ENCODE measurements around the gene ANKRD1.
"Not testable (repeated sequence)": the region's sequence is repeated elsewhere in the genome, so short reads cannot be mapped to it uniquely, and the experiment has no call there.

ANKRD1 gene

GRCh38 chr10:90912174-90912573, 8.7 kb downstream of the ANKRD1 start:
- TF ChIP-seq, protein P1, sequence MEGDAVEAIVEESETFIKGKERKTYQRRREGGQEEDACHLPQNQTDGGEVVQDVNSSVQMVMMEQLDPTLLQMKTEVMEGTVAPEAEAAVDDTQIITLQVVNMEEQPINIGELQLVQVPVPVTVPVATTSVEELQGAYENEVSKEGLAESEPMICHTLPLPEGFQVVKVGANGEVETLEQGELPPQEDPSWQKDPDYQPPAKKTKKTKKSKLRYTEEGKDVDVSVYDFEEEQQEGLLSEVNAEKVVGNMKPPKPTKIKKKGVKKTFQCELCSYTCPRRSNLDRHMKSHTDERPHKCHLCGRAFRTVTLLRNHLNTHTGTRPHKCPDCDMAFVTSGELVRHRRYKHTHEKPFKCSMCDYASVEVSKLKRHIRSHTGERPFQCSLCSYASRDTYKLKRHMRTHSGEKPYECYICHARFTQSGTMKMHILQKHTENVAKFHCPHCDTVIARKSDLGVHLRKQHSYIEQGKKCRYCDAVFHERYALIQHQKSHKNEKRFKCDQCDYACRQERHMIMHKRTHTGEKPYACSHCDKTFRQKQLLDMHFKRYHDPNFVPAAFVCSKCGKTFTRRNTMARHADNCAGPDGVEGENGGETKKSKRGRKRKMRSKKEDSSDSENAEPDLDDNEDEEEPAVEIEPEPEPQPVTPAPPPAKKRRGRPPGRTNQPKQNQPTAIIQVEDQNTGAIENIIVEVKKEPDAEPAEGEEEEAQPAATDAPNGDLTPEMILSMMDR (IDR thresholded peaks at IDR 0.05; ENCODE audit: low read length, missing control alignments): no peak
- H3K4me3 ChIP-seq (replicated peaks; ENCODE audit: low read depth, low read length): no peak overlapping the region
- peak; percentile 22 for DNase-seq (ENCODE audit: low read depth)

DNA sequence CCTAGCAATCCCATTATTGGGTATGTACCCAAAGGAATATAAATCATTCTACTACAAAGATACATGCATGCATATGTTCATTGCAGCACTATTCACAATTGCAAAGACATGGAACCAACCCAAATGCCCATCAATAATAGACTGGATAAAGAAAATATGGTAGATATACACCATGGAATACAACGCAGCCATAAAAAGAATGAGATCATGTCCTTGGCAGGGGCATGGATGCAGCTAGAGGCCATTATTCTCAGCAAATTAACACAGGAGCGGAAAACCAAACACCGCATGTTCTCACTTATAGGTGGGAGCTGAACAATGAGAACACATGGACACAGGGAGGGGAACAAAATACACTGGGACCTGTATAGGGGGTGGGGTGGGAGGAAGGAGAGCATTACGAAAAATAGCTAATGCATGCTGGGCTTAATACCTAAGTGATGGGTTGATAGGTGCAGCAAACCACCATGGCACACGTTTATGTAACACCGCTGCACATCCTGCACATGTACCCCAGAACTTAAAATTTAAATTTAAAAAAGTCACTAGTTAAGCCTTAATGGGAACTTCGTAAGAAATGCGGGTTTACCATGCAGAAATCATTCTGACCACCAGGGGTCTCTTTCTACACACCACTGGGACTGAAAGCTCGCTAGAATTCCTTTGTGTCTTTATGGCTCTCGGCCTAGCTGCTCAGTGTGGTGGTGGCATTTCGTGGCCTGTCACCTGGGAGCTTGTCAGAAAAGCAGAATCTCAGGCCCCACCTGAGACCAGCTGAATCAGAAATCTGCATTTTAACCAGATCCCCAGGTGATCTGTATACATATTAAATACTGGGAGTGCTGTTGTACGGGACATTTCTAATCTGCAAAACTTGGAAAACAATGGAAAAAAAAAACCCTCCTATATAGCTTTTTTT, 9.5 kb downstream of the ANKRD1 start:
- H3K4me3 ChIP-seq (replicated peaks; ENCODE audit: low read depth, low read length): no peak overlapping the region
- peak; percentile 88 for DNase-seq (ENCODE audit: low read depth)
- TF ChIP-seq, protein P1 (IDR thresholded peaks at IDR 0.05; ENCODE audit: low read length, missing control alignments): peak; percentile 85

DNA sequence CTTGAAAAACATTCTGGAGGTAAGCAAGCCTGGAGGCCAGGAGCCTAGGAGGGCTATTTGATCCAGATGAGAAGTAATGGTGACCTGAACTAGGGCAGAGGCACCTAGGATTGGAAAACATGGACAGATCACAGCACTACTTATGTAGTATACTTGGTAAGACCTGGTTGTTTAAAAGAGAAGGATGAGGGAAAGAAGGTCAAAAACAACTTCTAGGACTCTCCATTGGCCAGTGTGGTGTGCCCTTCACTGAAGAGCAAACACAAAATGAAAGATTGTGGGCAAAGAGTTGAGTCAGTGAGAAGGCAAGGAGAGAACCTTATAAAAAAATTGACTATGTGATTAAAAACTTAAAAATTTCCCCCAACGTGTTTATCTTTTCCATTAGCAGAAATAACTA, 14.3 kb downstream of the ANKRD1 start:
- no peak for DNase-seq (ENCODE audit: low read depth)
- no peak overlapping the region for H3K4me3 ChIP-seq (replicated peaks; ENCODE audit: low read depth, low read length)
- TF ChIP-seq, protein P1 (IDR thresholded peaks at IDR 0.05; ENCODE audit: low read length, missing control alignments): no peak

- no peak overlapping the region for H3K4me3 ChIP-seq (replicated peaks; ENCODE audit: low read depth, low read length)
- TF ChIP-seq, protein P1 (IDR thresholded peaks at IDR 0.05; ENCODE audit: low read length, missing control alignments): no peak
- DNase-seq (ENCODE audit: low read depth): no peak
Measured at GRCh38 chr10:90905925-90906324, 15.0 kb downstream of the ANKRD1 start.

DNA sequence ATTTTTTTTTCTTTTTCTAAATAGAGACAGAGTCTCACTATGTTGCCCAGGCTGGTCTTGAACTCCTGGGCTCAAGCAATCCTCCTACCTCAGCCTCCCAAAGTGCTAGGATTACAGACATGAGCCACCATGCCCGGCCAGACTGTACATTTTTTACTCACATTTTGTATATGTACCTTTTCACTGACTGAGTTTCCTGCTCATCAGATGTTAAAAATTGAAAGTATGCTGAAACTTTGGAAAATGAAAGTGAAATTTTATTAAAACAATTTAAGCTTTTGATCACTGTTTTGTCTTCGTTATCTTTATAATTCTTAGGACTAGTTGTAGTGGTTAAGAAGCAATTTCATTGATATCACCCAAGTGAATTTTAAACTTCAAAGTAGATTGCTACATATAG, 24.0 kb downstream of the ANKRD1 start:
- DNase-seq (ENCODE audit: low read depth); H3K4me3 ChIP-seq (replicated peaks; ENCODE audit: low read depth, low read length): not testable (repeated sequence)

DNA sequence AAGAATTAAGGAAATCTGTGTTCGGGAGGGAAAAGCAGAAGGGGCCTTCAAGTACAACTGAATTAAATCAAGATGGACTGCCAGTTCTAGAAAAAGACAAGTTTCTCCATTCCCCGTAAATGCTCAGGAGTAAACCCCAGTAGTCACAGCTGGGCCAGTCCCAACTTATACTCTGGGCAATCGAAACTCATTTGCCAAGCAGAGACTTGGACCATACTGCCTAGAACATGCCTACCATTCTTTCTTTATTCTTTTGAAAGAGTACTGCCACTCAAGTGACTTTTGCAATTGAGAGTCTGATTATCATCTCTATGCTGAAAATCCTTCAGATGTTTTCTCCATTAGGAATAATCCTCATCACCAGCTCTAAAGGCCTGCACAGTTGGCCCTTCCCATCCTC, 27.7 kb downstream of the ANKRD1 start:
- TF ChIP-seq, protein P1 (IDR thresholded peaks at IDR 0.05; ENCODE audit: low read length, missing control alignments): no peak
- DNase-seq (ENCODE audit: low read depth): no peak
- H3K4me3 ChIP-seq (replicated peaks; ENCODE audit: low read depth, low read length): no peak overlapping the region

- no peak for DNase-seq (ENCODE audit: low read depth)
- TF ChIP-seq, protein P1 (IDR thresholded peaks at IDR 0.05; ENCODE audit: low read length, missing control alignments): no peak
- H3K4me3 ChIP-seq (replicated peaks; ENCODE audit: low read depth, low read length): no peak overlapping the region
Measured at GRCh38 chr10:90890347-90890746, 30.5 kb downstream of the ANKRD1 start.

All from fibroblast of pulmonary artery (primary cell).